Measurements from ENCODE around the gene CDH22. TPM values are rescaled to one million over a fixed set of nuclear protein-coding genes. Genes with fewer than 3 reads are reported as not detected.

The CDH22 gene
- total and polyA plus RNA-seq, 9 of the 15 experiments (the other 6 are each of a cell fraction or from before 2014, with no cell fraction given), result 0.07 to 0.08 TPM; not detected in 7

DNA sequence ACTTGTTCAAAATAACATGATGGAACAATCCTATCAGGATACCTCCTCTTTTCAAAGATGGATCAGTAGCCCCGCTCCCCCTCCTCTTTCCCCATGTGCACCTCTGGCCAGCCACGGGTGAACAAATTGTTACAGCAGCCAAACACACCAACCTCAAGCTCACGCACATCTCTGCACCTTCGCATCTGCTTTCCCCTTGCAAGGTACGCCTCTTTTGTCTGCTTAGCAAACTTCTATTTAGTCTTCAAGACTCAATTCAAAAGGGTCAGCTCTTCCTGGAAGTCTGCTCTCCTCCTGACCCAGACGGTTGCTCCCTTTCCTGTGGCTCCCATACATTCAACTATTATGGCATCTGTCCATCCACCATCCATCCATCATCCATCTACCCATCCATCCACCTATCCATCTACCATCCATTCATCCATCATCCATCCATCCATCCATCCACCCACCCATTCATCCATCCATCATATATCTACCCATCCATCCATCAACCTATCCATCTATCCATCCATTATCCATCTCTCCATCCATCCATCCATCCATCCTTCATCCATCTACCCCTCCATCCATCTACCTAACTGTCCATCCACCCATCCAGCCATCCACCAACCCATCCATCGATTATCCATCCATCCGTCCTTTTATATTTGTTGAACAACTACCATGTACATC is 36.3 kb upstream of the CDH22 start (continued):
- no peak for TF ChIP-seq TAF15 (IDR thresholded peaks at IDR 0.05; ENCODE audit: low read depth, low read length)
- no peak for TF ChIP-seq HCFC1 (IDR thresholded peaks at IDR 0.05; ENCODE audit: low read depth, low read length)
- no peak for TF ChIP-seq ELF2 (CRISPR knock-in tag; IDR thresholded peaks at IDR 0.05)
- TF ChIP-seq POLR2H (tag; IDR thresholded peaks at IDR 0.05; ENCODE audit: low read depth), result no peak
- TF ChIP-seq, protein P1, sequence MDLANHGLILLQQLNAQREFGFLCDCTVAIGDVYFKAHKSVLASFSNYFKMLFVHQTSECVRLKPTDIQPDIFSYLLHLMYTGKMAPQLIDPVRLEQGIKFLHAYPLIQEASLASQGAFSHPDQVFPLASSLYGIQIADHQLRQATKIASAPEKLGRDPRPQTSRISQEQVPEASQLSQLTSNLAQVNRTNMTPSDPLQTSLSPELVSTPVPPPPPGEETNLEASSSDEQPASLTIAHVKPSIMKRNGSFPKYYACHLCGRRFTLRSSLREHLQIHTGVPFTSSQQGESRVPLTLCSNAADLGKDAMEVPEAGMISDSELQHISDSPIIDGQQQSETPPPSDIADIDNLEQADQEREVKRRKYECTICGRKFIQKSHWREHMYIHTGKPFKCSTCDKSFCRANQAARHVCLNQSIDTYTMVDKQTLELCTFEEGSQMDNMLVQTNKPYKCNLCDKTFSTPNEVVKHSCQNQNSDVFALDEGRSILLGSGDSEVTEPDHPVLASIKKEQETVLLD (IDR thresholded peaks at IDR 0.05), result no peak
- 0 out of 2 replicates have a peak, but pooled peaks have one; percentile 16 for TF ChIP-seq TOE1 (IDR thresholded peaks at IDR 0.05; ENCODE audit: borderline replicate concordance)
- no peak for TF ChIP-seq TOE1 (CRISPR knock-in tag; IDR thresholded peaks at IDR 0.05; ENCODE audit: borderline replicate concordance, low read depth)
- TF ChIP-seq RNF2 (IDR thresholded peaks at IDR 0.05), result no peak
- no peak for TF ChIP-seq ZNF3 (CRISPR knock-in tag; IDR thresholded peaks at IDR 0.05)
- TF ChIP-seq STAT5B (CRISPR knock-in tag; IDR thresholded peaks at IDR 0.05), result no peak
- no peak for TF ChIP-seq SMARCE1 (IDR thresholded peaks at IDR 0.05)
- no peak for TF ChIP-seq MAFF (IDR thresholded peaks at IDR 0.05; ENCODE audit: low read length)
- TF ChIP-seq, protein P2, sequence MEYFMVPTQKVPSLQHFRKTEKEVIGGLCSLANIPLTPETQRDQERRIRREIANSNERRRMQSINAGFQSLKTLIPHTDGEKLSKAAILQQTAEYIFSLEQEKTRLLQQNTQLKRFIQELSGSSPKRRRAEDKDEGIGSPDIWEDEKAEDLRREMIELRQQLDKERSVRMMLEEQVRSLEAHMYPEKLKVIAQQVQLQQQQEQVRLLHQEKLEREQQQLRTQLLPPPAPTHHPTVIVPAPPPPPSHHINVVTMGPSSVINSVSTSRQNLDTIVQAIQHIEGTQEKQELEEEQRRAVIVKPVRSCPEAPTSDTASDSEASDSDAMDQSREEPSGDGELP (CRISPR knock-in tag; IDR thresholded peaks at IDR 0.05; ENCODE audit: borderline replicate concordance), result no peak
- no peak for TF ChIP-seq MYC (IDR thresholded peaks at IDR 0.05; ENCODE audit: low read depth, low read length)
- no peak for TF ChIP-seq MYC (CRISPR knock-in tag; IDR thresholded peaks at IDR 0.05; ENCODE audit: borderline replicate concordance, low read depth)
- peak; percentile 84; the same call in 1 of the 2 replicates for TF ChIP-seq HBP1 (CRISPR knock-in tag; IDR thresholded peaks at IDR 0.05)
- TF ChIP-seq, protein P3, sequence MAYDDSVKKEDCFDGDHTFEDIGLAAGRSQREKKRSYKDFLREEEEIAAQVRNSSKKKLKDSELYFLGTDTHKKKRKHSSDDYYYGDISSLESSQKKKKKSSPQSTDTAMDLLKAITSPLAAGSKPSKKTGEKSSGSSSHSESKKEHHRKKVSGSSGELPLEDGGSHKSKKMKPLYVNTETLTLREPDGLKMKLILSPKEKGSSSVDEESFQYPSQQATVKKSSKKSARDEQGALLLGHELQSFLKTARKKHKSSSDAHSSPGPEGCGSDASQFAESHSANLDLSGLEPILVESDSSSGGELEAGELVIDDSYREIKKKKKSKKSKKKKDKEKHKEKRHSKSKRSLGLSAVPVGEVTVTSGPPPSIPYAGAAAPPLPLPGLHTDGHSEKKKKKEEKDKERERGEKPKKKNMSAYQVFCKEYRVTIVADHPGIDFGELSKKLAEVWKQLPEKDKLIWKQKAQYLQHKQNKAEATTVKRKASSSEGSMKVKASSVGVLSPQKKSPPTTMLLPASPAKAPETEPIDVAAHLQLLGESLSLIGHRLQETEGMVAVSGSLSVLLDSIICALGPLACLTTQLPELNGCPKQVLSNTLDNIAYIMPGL (CRISPR knock-in tag; IDR thresholded peaks at IDR 0.05), result no peak
- peak; percentile 65; the same call in 1 of the 2 replicates for TF ChIP-seq EHMT2 (IDR thresholded peaks at IDR 0.05)
- no peak for TF ChIP-seq ZNF589 (CRISPR knock-in tag; IDR thresholded peaks at IDR 0.05; ENCODE audit: low read depth)
- TF ChIP-seq NR1H2 (CRISPR knock-in tag; IDR thresholded peaks at IDR 0.05), result no peak
- no peak for TF ChIP-seq PTTG1 (tag; IDR thresholded peaks at IDR 0.05; ENCODE audit: low read depth)
- peak; percentile 50 to 60; a peak in 3 of 4 replicates for TF ChIP-seq KDM1A (IDR thresholded peaks at IDR 0.05)
- TF ChIP-seq SRSF9 (IDR thresholded peaks at IDR 0.05; ENCODE audit: borderline replicate concordance, low read depth, low read length), result no peak
